NCI-H128 (cell line): ENCODE results near the gene PEX3.
"Not testable (repeated sequence)": the region's sequence is repeated elsewhere in the genome, so short reads cannot be mapped to it uniquely, and the experiment has no call there.

ENCODE experiments used
- DNase-seq: peaks from one replicate; lab custom pipeline; 2025; ENCODE audit not compliant: unreplicated experiment; lab: John Stamatoyannopoulos, UW

The PEX3 gene

GRCh38 chr6:143443096-143443495 is 7.5 kb upstream of the PEX3 start:
- no peak for DNase-seq

- not testable (repeated sequence) for DNase-seq
Measured at GRCh38 chr6:143447865-143448264, 2.7 kb upstream of the PEX3 start.

- DNase-seq, result no peak
Measured at GRCh38 chr6:143449082-143449713, 1.4 kb upstream of the PEX3 start.

GRCh38 chr6:143449714-143450452 is 722 bp upstream of the PEX3 start:
- DNase-seq, result no peak

- no peak for DNase-seq
Measured at GRCh38 chr6:143451531-143451930, 926 bp downstream of the PEX3 start.

GRCh38 chr6:143457563-143458359 is 7.2 kb downstream of the PEX3 start:
- no peak for DNase-seq

GRCh38 chr6:143465546-143465945 is 14.9 kb downstream of the PEX3 start:
- no peak for DNase-seq

GRCh38 chr6:143468026-143468425 is 17.4 kb downstream of the PEX3 start:
- no peak for DNase-seq

GRCh38 chr6:143468823-143469222 is 18.2 kb downstream of the PEX3 start:
- not testable (repeated sequence) for DNase-seq

- no peak for DNase-seq
Measured at GRCh38 chr6:143471822-143472221, 21.2 kb downstream of the PEX3 start.

- DNase-seq, result no peak
Measured at GRCh38 chr6:143476545-143476944, 25.9 kb downstream of the PEX3 start.

GRCh38 chr6:143478479-143479062 is 28.0 kb downstream of the PEX3 start:
- DNase-seq, result no peak

- DNase-seq, result no peak
Measured at GRCh38 chr6:143482593-143482992, 32.0 kb downstream of the PEX3 start.

- no peak for DNase-seq
Measured at GRCh38 chr6:143485967-143486366, 35.4 kb downstream of the PEX3 start.

GRCh38 chr6:143486752-143487151 is 36.1 kb downstream of the PEX3 start:
- DNase-seq, result no peak

GRCh38 chr6:143490244-143490643 is 39.6 kb downstream of the PEX3 start:
- DNase-seq, result no peak

- no peak for DNase-seq
Measured at GRCh38 chr6:143490775-143491174, 40.2 kb downstream of the PEX3 start.

- no peak for DNase-seq
Measured at GRCh38 chr6:143496974-143497373, 46.4 kb downstream of the PEX3 start.

GRCh38 chr6:143498428-143498827 is 47.8 kb downstream of the PEX3 start:
- no peak for DNase-seq

- DNase-seq, result no peak
Measured at GRCh38 chr6:143501851-143502250, 51.2 kb downstream of the PEX3 start.

GRCh38 chr6:143504369-143504768 is 53.8 kb downstream of the PEX3 start:
- no peak for DNase-seq

GRCh38 chr6:143505111-143505510 is 54.5 kb downstream of the PEX3 start:
- DNase-seq, result no peak
